PC-9 (cell line): ENCODE results near the gene EMP1. TPM values are rescaled to one million over a fixed set of nuclear protein-coding genes. Genes with fewer than 3 reads are reported as not detected.

Experiments
- BruUV-seq: library from RNA; stranded (reverse); fragments of 400-500 nt; replicated peaks from 2 replicates; lab custom pipeline; 2021; lab: Mats Ljungman, UMichigan
- CTCF ChIA-PET: fragments of 300-600 bp; sonication (Branson Sonifier 250); formaldehyde crosslinking; loops from one replicate; lab custom pipeline; 2022; ENCODE audit warnings: antibody characterized with exemption; lab: Charles Lee
- POLR2A ChIA-PET: fragments of 300-600 bp; sonication (Branson Sonifier 250); formaldehyde crosslinking; loops from one replicate; lab custom pipeline; 2022; ENCODE audit warnings: antibody characterized with exemption; ENCODE audit not compliant: unreplicated experiment; lab: Charles Lee
- DNase-seq, 2 experiments: peaks; one replicate each; pipeline versions ENCODE4 v3.0.0 to v3.0.0-alpha.2; 2015 to 2022; ENCODE audit warnings: mixed read lengths in 1 of 2
- H2AFZ ChIP-seq: fragments of 200-600 bp; sonication (generic); 2 replicates; pipeline ENCODE4 v1.8.1; 2017; ENCODE audit warnings: antibody characterized with exemption
- H3F3A ChIP-seq: fragments of 200-600 bp; sonication (generic); 2 replicates; pipeline ENCODE4 v1.8.1; 2017; ENCODE audit warnings: antibody characterized with exemption, mild to moderate bottlenecking, low read depth; ENCODE audit not compliant: insufficient read depth
- H3K27ac ChIP-seq: fragments of 200-600 bp; sonication (generic); 2 replicates; pipeline ENCODE4 v1.6.1; 2016; ENCODE audit warnings: mixed run types
- H3K27me3 ChIP-seq: fragments of 200-600 bp; sonication (generic); 2 replicates; pipeline ENCODE4 v1.6.1; 2016; ENCODE audit warnings: low read depth, mixed run types; ENCODE audit not compliant: insufficient read depth
- H3K36me3 ChIP-seq: fragments of 200-600 bp; sonication (generic); 2 replicates; pipeline ENCODE4 v1.6.1; 2016; ENCODE audit warnings: low read depth, mixed run types
- H3K4me1 ChIP-seq: fragments of 200-600 bp; sonication (generic); replicated peaks from 2 replicates; pipeline ENCODE4 v1.6.1; 2016; ENCODE audit warnings: mixed run types; ENCODE audit not compliant: insufficient read depth
- H3K4me2 ChIP-seq: fragments of 200-600 bp; sonication (generic); 2 replicates; pipeline ENCODE4 v1.6.1; 2017; ENCODE audit warnings: mixed run types
- H3K4me3 ChIP-seq: fragments of 200-600 bp; sonication (generic); 2 replicates; pipeline ENCODE4 v1.6.1; 2016; ENCODE audit warnings: mixed run types
- H3K79me2 ChIP-seq: fragments of 200-600 bp; sonication (generic); 2 replicates; pipeline ENCODE4 v1.6.1; 2017; ENCODE audit warnings: low read depth, mixed run types
- H3K9me2 ChIP-seq: fragments of 200-600 bp; sonication (generic); 2 replicates; pipeline ENCODE4 v1.8.1; 2017; ENCODE audit warnings: mild to moderate bottlenecking; ENCODE audit not compliant: insufficient read depth
- H3K9me3 ChIP-seq: fragments of 200-600 bp; sonication (generic); 2 replicates; pipeline ENCODE4 v1.8.1; 2016; ENCODE audit warnings: low read depth; ENCODE audit not compliant: insufficient read depth
- H4K20me1 ChIP-seq: fragments of 200-600 bp; sonication (generic); 2 replicates; pipeline ENCODE4 v1.8.1; 2017; ENCODE audit not compliant: insufficient read depth
- EZH2 ChIP-seq: fragments of 200-600 bp; sonication (generic); IDR thresholded peaks from 2 replicates; pipeline ENCODE4 v1.8.0; 2017; ENCODE audit warnings: antibody characterized with exemption, low read depth
- intact Hi-C: fragments of 100-400 bp; cut with micrococcal nuclease; formaldehyde crosslinking; loops from one replicate; pipeline ENCODE4 v1.10.0; 2022; ENCODE audit not compliant: unreplicated experiment
- total RNA-seq: library from RNA; stranded (reverse); gene quantifications from 2 replicates; pipeline ENCODE4 v1.2.3, GENCODE V29; 2021
- TF ChIP-seq, protein P1 (sequence below): fragments of 200-600 bp; sonication (generic); conservative IDR thresholded peaks from 2 replicates; pipeline ENCODE4 v1.6.1; 2017; ENCODE audit warnings: mixed run types, antibody characterized with exemption, mild to moderate bottlenecking, moderate library complexity

EMP1 gene
- total RNA-seq, 1 experiment from 2014 or later = 909 TPM

DNA sequence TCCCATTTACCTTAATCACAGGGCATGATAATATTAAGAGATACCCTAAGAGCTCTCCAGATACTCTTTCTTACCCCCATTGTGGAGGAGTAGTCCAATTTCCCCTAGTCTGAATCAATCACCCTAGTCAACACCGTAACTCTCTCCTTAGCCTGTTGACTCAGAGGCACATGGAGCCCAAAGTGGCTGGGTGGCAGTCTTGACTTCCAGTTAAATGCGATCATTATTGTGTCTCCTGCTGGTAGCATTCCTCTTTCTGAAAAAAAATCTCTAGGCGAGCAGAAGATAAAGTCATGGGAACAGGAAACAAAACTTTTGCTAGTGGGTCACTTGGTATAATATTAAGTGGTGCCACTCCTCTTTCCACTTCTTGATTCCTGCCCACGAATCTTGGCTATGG is 46.4 kb downstream of the EMP1 start:
- no peak overlapping the region for H3K27ac ChIP-seq
- POLR2A ChIA-PET = no interaction called here

DNA sequence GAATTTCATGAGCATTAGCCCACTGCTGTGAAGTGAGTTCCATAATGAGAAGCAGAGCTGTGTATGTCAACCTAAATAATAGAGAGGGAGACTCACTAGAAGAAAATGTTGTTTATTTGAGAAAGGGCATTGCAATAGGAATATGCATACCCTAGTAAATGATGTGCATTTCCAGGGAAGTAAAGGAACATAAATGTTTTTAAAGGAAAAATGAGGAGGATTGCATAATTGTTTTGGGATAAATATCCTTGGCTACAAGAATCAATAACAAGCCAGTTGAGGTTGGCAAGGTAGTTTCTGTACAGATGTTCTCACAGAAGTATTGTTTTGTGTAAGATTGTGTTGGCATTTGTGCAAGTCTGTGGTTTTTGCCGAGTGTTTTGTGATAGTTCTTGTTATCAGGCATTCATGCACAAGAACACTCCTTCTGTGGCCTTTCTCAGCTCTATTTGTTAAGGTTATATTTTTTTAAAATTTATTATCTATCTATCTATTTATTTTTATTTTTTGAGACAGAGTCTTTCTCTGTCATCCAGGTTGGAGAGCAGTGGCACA is 47.1 kb downstream of the EMP1 start:
- no TSS peak for BruUV-seq
- CTCF ChIA-PET = no interaction called here
- DNase-seq = no peak
- Histone ChIP-seq H3K4me1 (peaks cover 10% of the 10 kb centered on the region; the same call in 1 of the 2 replicates), H3K9me2 (no peaks in the 10 kb centered on the region), H3K4me2 (no peak overlapping the region), H3K27ac (no peak overlapping the region), H3K36me3 (no peaks in the 10 kb centered on the region), H2AFZ (no peak overlapping the region), H3K9me3 (peaks cover 4% of the 10 kb centered on the region; the same call in 1 of the 2 replicates), H3K79me2 (no peaks in the 10 kb centered on the region), H3K4me3 (no peak overlapping the region), H3F3A (0 out of 2 replicates have a peak, but pooled peaks cover 3% of the 10 kb centered on the region), H3K27me3 (no peaks in the 10 kb centered on the region), H4K20me1 (no peaks in the 10 kb centered on the region)
- TF ChIP-seq, protein P1, sequence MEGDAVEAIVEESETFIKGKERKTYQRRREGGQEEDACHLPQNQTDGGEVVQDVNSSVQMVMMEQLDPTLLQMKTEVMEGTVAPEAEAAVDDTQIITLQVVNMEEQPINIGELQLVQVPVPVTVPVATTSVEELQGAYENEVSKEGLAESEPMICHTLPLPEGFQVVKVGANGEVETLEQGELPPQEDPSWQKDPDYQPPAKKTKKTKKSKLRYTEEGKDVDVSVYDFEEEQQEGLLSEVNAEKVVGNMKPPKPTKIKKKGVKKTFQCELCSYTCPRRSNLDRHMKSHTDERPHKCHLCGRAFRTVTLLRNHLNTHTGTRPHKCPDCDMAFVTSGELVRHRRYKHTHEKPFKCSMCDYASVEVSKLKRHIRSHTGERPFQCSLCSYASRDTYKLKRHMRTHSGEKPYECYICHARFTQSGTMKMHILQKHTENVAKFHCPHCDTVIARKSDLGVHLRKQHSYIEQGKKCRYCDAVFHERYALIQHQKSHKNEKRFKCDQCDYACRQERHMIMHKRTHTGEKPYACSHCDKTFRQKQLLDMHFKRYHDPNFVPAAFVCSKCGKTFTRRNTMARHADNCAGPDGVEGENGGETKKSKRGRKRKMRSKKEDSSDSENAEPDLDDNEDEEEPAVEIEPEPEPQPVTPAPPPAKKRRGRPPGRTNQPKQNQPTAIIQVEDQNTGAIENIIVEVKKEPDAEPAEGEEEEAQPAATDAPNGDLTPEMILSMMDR = no peak
- TF ChIP-seq EZH2 = no peak
- intact Hi-C loops = no loop called here
- POLR2A ChIA-PET = no interaction called here

More for the DNA sequence above, 46.4 kb downstream of the EMP1 start:
- Histone ChIP-seq H3K4me2 (no peak overlapping the region), H3K36me3 (no peaks in the 10 kb centered on the region), H3K79me2 (no peaks in the 10 kb centered on the region), H3K27me3 (no peaks in the 10 kb centered on the region), H4K20me1 (no peaks in the 10 kb centered on the region), H2AFZ (no peak overlapping the region), H3K4me1 (peaks cover 10% of the 10 kb centered on the region; the same call in 1 of the 2 replicates), H3F3A (0 out of 2 replicates have a peak, but pooled peaks cover 3% of the 10 kb centered on the region), H3K9me2 (no peaks in the 10 kb centered on the region), H3K4me3 (no peak overlapping the region), H3K9me3 (peaks cover 4% of the 10 kb centered on the region; the same call in 1 of the 2 replicates)
- DNase-seq = no peak
- intact Hi-C loops = no loop called here
- TF ChIP-seq, protein P1 = no peak
- no peak for TF ChIP-seq EZH2
- no TSS peak for BruUV-seq
- CTCF ChIA-PET = no interaction called here

DNA sequence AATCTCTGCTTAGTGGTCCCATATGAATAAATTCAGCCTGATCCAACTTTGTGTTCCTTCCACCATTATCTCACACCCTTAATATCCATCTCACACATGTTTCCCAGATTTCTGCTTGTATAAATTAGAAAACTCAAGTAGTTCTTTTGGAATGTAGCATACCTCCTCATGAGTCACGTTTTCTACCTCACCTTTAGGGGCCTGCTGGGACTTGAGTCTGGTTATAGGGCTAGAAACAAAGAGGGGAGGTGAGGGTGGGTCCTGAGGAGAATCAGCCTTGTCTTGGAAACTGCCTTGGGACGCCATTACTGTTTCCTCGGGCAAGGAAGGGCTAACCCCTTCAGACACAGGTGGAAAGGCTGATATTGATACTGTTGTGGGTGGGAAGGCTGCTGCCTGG is 51.1 kb downstream of the EMP1 start:
- Histone ChIP-seq H3K4me2 (no peak overlapping the region), H3K9me2 (no peaks in the 10 kb centered on the region), H3K4me1 (peaks cover 14% of the 10 kb centered on the region), H3K27ac (no peak overlapping the region), H2AFZ (no peak overlapping the region), H3K27me3 (no peaks in the 10 kb centered on the region), H3F3A (peaks cover 14% of the 10 kb centered on the region; the same call in 1 of the 2 replicates), H3K9me3 (no peaks in the 10 kb centered on the region), H3K4me3 (no peak overlapping the region), H3K36me3 (no peaks in the 10 kb centered on the region), H4K20me1 (no peaks in the 10 kb centered on the region), H3K79me2 (no peaks in the 10 kb centered on the region)
- BruUV-seq = no TSS peak
- CTCF ChIA-PET = no interaction called here
- intact Hi-C loops = no loop called here
- no peak for DNase-seq
- TF ChIP-seq, protein P1 = no peak
- TF ChIP-seq EZH2 = no peak
- POLR2A ChIA-PET = no interaction called here
